HCT116 (cell line): Measurements from ENCODE around the gene UBE2V1. TPM values are rescaled to one million over a fixed set of nuclear protein-coding genes. Genes with fewer than 3 reads are reported as not detected.

ENCODE experiments used
- ATAC-seq: fragments of 200-7000 bp; cut with Tn5 transposase; 2 replicates; pipeline ENCODE4 v1.9.1; 2020; ENCODE audit warnings: mild to moderate bottlenecking, moderate library complexity
- BruUV-seq: library from RNA; stranded (reverse); fragments of 400-500 nt; replicated peaks from 2 replicates; lab custom pipeline; 2021; lab: Mats Ljungman, UMichigan
- CTCF ChIA-PET: fragments of 300-600 bp; sonication (Branson Sonifier 250); formaldehyde crosslinking; loops from one replicate; lab custom pipeline; 2021; ENCODE audit warnings: antibody characterized with exemption; lab: Charles Lee
- POLR2A ChIA-PET: fragments of 300-600, 350-600 bp; sonication (Branson Sonifier 250); formaldehyde crosslinking; loops from one replicate; lab custom pipeline; 2021; ENCODE audit warnings: antibody characterized with exemption; lab: Charles Lee
- RAD21 ChIA-PET, 2 experiments: fragments of 300-600 bp; sonication (Branson Sonifier 250); formaldehyde crosslinking; loops; one replicate each; lab custom pipeline; 2023; ENCODE audit warnings: low total read pairs in 2 of 2; ENCODE audit not compliant: uncharacterized antibody in 2 of 2, unreplicated experiment in 2 of 2, low non-redundant PET in 1 of 2; lab: Charles Lee
- DNase-seq: peaks from one replicate; pipeline ENCODE4 v3.0.0-alpha.2; 2010; ENCODE audit warnings: low read depth, low spot score
- H2AFZ ChIP-seq: fragments of 200-600 bp; shearing (Covaris generic), sonication (generic); 2 replicates; pipeline ENCODE4 v1.6.1; 2017; ENCODE audit warnings: low read depth, mixed run types, mixed read lengths, antibody characterized with exemption, low read length; ENCODE audit not compliant: poor library complexity, severe bottlenecking
- H3K27ac ChIP-seq: 2 replicates; pipeline ENCODE4 v1.5.1; 2012; ENCODE audit warnings: low read depth, low read length
- H3K27me3 ChIP-seq: fragments of 200-600 bp; sonication (generic); 2 replicates; pipeline ENCODE4 v1.6.1; 2016; ENCODE audit warnings: mixed run types, low read length, mixed read lengths; ENCODE audit not compliant: insufficient read depth
- H3K36me3 ChIP-seq, 2 experiments: fragments of 200-500 bp in 1 of 2; fragments of 200-600 bp in 1 of 2; sonication (Bioruptor generic) in 1 of 2; sonication (generic) in 1 of 2; 2 replicates each; pipeline versions ENCODE4 v1.5.1 to v1.6.1; 2014 to 2016; ENCODE audit warnings: low read length in 2 of 2, inconsistent platforms in 1 of 2, mixed read lengths in 1 of 2, mixed run types in 1 of 2; ENCODE audit not compliant: insufficient read depth in 2 of 2, control insufficient read depth in 1 of 2
- H3K4me1 ChIP-seq, 2 experiments: fragments of 200-600 bp in 1 of 2; sonication (generic) in 1 of 2; 2 replicates each; pipeline versions ENCODE4 v1.5.1 to v1.6.1; 2012 to 2017; ENCODE audit warnings: low read length in 2 of 2, inconsistent platforms in 1 of 2, mild to moderate bottlenecking in 1 of 2, mixed read lengths in 1 of 2, mixed run types in 1 of 2, moderate library complexity in 1 of 2; ENCODE audit not compliant: insufficient read depth in 2 of 2, control insufficient read depth in 1 of 2
- H3K4me2 ChIP-seq: fragments of 200-600 bp; sonication (generic); 2 replicates; pipeline ENCODE4 v1.6.1; 2017; ENCODE audit warnings: mixed run types, low read length, mixed read lengths
- H3K4me3 ChIP-seq, 2 experiments: fragments of 200-600 bp in 1 of 2; sonication (generic) in 1 of 2; replicated peaks in 1 of 2; 2 replicates each; pipeline ENCODE4 v1.5.1; 2011 to 2016; ENCODE audit warnings: low read length in 2 of 2, control low read depth in 1 of 2, low read depth in 1 of 2, mild to moderate bottlenecking in 1 of 2, mixed read lengths in 1 of 2, mixed run types in 1 of 2
- H3K79me2 ChIP-seq: fragments of 200-600 bp; sonication (generic); 2 replicates; pipeline ENCODE4 v1.6.1; 2017; ENCODE audit warnings: mild to moderate bottlenecking, mixed run types, low read length, moderate library complexity, mixed read lengths; ENCODE audit not compliant: insufficient read depth
- H3K9ac ChIP-seq: fragments of 200-600 bp; sonication (generic); 2 replicates; pipeline ENCODE4 v1.6.1; 2016; ENCODE audit warnings: low read length, mixed read lengths
- H3K9me2 ChIP-seq: fragments of 200-600 bp; sonication (generic), shearing (Covaris generic); 2 replicates; pipeline ENCODE4 v1.6.1; 2017; ENCODE audit warnings: mixed run types, mild to moderate bottlenecking, moderate library complexity; ENCODE audit not compliant: insufficient read depth
- H3K9me3 ChIP-seq, 2 experiments: fragments of 200-500 bp in 1 of 2; fragments of 200-600 bp in 1 of 2; sonication (Bioruptor generic) in 1 of 2; sonication (generic) in 1 of 2; 2 replicates each; pipeline ENCODE4 v1.6.1; 2014 to 2017; ENCODE audit warnings: low read length in 2 of 2, mixed read lengths in 2 of 2, inconsistent platforms in 1 of 2, low read depth in 1 of 2, mild to moderate bottlenecking in 1 of 2, mixed run types in 1 of 2, moderate library complexity in 1 of 2; ENCODE audit not compliant: control insufficient read depth in 1 of 2, insufficient read depth in 1 of 2
- H4K20me1 ChIP-seq: fragments of 200-600 bp; sonication (generic), shearing (Covaris generic); 2 replicates; pipeline ENCODE4 v1.6.1; 2017; ENCODE audit warnings: mixed run types, mild to moderate bottlenecking, moderate library complexity; ENCODE audit not compliant: insufficient read depth
- CBX3 ChIP-seq: IDR thresholded peaks from 2 replicates; pipeline ENCODE4 v1.6.1; 2012; ENCODE audit warnings: low read depth
- CEBPB ChIP-seq: IDR thresholded peaks from 2 replicates; pipeline ENCODE4 v1.6.1; 2012; ENCODE audit warnings: low read depth
- EGR1 ChIP-seq: IDR thresholded peaks from 2 replicates; pipeline ENCODE4 v1.6.1; 2012; ENCODE audit warnings: low read depth
- ELF1 ChIP-seq: IDR thresholded peaks from 2 replicates; pipeline ENCODE4 v1.6.1; 2012; ENCODE audit warnings: low read depth, borderline replicate concordance
- EZH2 ChIP-seq: fragments of 200-600 bp; sonication (generic); IDR thresholded peaks from 2 replicates; pipeline ENCODE4 v1.6.1; 2017; ENCODE audit warnings: antibody characterized with exemption, mixed run types
- EZH2phosphoT487 ChIP-seq: fragments of 200-600 bp; IDR thresholded peaks from 2 replicates; pipeline ENCODE4 v1.6.1; 2018; ENCODE audit warnings: antibody characterized with exemption, borderline replicate concordance
- FOSL1 ChIP-seq: IDR thresholded peaks from 2 replicates; pipeline ENCODE4 v1.6.1; 2012; ENCODE audit warnings: low read depth
- JUND ChIP-seq: IDR thresholded peaks from 2 replicates; pipeline ENCODE4 v1.6.1; 2012
- POLR2A ChIP-seq: IDR thresholded peaks from 2 replicates; pipeline ENCODE4 v1.7.0; 2011; ENCODE audit warnings: borderline replicate concordance; ENCODE audit not compliant: insufficient read depth, insufficient read length; ENCODE audit errors: extremely low read depth
- POLR2AphosphoS5 ChIP-seq: IDR thresholded peaks from 2 replicates; pipeline ENCODE4 v1.6.1; 2011; ENCODE audit warnings: mild to moderate bottlenecking, low read depth, low read length, moderate library complexity
- SIN3A ChIP-seq: IDR thresholded peaks from 2 replicates; pipeline ENCODE4 v1.6.1; 2012; ENCODE audit warnings: low read depth
- SP1 ChIP-seq: IDR thresholded peaks from 2 replicates; pipeline ENCODE4 v1.6.1; 2012; ENCODE audit warnings: low read depth
- SRF ChIP-seq: IDR thresholded peaks from 2 replicates; pipeline ENCODE4 v1.6.1; 2012; ENCODE audit warnings: low read depth
- TCF7L2 ChIP-seq: IDR thresholded peaks from 2 replicates; pipeline ENCODE4 v1.7.0; 2011; ENCODE audit warnings: borderline replicate concordance, inconsistent platforms; ENCODE audit not compliant: insufficient read depth, insufficient read length; ENCODE audit errors: extremely low read depth
- ZFX ChIP-seq: fragments of 450-650 bp; IDR thresholded peaks from 2 replicates; pipeline ENCODE4 v1.6.1; 2017
- intact Hi-C: fragments of 100-400 bp; cut with micrococcal nuclease; formaldehyde crosslinking; loops from 2 replicates; pipeline ENCODE4 v1.10.0; 2022
- total RNA-seq: library from RNA; stranded (reverse); gene quantifications from one replicate; pipeline ENCODE4 v1.2.1, GENCODE V29; 2021; ENCODE audit not compliant: unreplicated experiment
- TF ChIP-seq, protein P1 (sequence below): IDR thresholded peaks from 2 replicates; pipeline ENCODE4 v1.6.1; 2012
- TF ChIP-seq, protein P2 (sequence below): IDR thresholded peaks from 2 replicates; pipeline ENCODE4 v1.6.1; 2012; ENCODE audit warnings: low read depth

Gene UBE2V1
- total RNA-seq, 1 experiment from 2014 or later = 114 TPM

GRCh38 chr20:50128520-50128905 lies 15.6 kb upstream of the UBE2V1 start:
- peaks cover 38 to 50% of the 10 kb centered on the region in 2 experiments; a peak in 3 of 4 replicates for H3K36me3 ChIP-seq
- POLR2A ChIA-PET = no interaction called here
- TF ChIP-seq ELF1 = no peak
- TF ChIP-seq EZH2phosphoT487 = no peak
- no peak for TF ChIP-seq POLR2AphosphoS5
- TF ChIP-seq SP1 = no peak
- TF ChIP-seq, all 23 proteins: peak for 0
- no peaks in the 10 kb centered on the region for H3K9me2 ChIP-seq
- intact Hi-C loops = no loop called here
- no peaks in the 10 kb centered on the region for H3K27me3 ChIP-seq
- DNase-seq (no peak), ATAC-seq (no peak)
- no peaks in the 10 kb centered on the region for H3K9me3 ChIP-seq
- H3K9ac ChIP-seq = no peak overlapping the region
- H4K20me1 ChIP-seq = no peaks in the 10 kb centered on the region
- H2AFZ ChIP-seq = no peak overlapping the region
- H3K4me2 ChIP-seq = no peak overlapping the region
- peaks cover 34% of the 10 kb centered on the region for H3K79me2 ChIP-seq
- ChIA-PET CTCF (no interaction called here), RAD21 (no interaction called here)
- BruUV-seq = no TSS peak
- H3K27ac ChIP-seq = no peak overlapping the region
- H3K4me3 ChIP-seq = no peak overlapping the region
- peaks cover 3 to 12% of the 10 kb centered on the region in 2 experiments for H3K4me1 ChIP-seq

DNA sequence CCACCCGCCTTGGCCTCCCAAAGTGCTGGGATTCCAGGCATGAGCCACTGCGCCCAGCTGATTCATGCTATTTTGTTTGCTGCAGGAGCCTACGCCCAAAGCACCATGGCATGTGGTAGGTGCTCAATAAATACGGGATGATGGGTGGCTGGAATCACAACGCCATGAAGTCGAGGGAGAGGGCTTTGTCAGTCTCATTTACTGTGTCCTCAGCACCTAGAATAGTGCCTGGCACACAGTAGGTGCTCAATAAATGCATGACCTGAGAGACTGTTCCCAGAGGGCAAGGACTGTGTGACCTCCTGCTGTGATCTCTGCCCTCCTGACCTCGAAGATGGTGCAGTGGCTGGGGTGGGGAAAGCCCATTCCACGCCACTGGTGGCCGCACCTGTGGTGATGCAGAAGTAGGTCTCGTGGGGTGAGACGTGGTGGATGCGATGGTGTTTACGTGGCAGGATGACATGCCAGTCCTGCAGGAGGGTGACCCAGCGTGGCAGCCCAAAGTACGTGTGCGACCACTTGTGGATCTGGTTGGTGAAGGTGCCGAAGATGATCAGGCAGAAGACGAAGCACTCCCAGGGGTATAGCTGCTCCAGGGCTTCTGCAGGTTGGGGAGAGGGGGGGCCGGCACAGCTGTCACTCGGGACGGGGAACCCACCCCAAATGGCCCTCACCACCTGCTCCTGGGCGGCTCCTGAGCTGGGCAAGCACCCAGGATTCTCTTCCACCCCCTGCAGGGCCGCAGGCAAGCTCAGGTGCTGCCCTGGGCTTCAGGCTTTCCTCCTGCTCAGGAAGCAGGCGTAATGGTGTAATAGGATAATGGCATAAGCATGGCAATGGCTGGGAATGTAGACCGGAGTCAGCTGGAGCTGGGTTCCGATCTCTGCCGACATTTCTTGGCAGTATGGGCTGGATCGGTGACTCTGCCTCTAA lies 14.9 kb upstream of the UBE2V1 start:
- no TSS peak for BruUV-seq
- Histone ChIP-seq H3K4me1 (peaks cover 3 to 12% of the 10 kb centered on the region in 2 experiments), H3K9me3 (no peaks in the 10 kb centered on the region), H3K27ac (no peak overlapping the region), H3K9me2 (no peaks in the 10 kb centered on the region), H3K4me2 (no peak overlapping the region), H4K20me1 (no peaks in the 10 kb centered on the region), H3K36me3 (peaks cover 38 to 50% of the 10 kb centered on the region in 2 experiments; a peak in 3 of 4 replicates), H2AFZ (no peak overlapping the region), H3K4me3 (no peak overlapping the region), H3K79me2 (peaks cover 27% of the 10 kb centered on the region), H3K9ac (no peak overlapping the region), H3K27me3 (no peaks in the 10 kb centered on the region)
- ChIA-PET CTCF (no interaction called here), RAD21 (no interaction called here), POLR2A (no interaction called here)
- ATAC-seq (no peak), DNase-seq (no peak)
- intact Hi-C loops = no loop called here
- TF ChIP-seq SRF (no peak), CBX3 (no peak), CEBPB (no peak), SP1 (no peak), JUND (no peak), TCF7L2 (no peak), FOSL1 (no peak), EZH2phosphoT487 (no peak), EZH2 (no peak), POLR2A (no peak), EGR1 (no peak), ELF1 (no peak), SIN3A (no peak), ZFX (no peak)
- TF ChIP-seq, protein P1, sequence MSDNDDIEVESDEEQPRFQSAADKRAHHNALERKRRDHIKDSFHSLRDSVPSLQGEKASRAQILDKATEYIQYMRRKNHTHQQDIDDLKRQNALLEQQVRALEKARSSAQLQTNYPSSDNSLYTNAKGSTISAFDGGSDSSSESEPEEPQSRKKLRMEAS = no peak
- TF ChIP-seq, protein P2, sequence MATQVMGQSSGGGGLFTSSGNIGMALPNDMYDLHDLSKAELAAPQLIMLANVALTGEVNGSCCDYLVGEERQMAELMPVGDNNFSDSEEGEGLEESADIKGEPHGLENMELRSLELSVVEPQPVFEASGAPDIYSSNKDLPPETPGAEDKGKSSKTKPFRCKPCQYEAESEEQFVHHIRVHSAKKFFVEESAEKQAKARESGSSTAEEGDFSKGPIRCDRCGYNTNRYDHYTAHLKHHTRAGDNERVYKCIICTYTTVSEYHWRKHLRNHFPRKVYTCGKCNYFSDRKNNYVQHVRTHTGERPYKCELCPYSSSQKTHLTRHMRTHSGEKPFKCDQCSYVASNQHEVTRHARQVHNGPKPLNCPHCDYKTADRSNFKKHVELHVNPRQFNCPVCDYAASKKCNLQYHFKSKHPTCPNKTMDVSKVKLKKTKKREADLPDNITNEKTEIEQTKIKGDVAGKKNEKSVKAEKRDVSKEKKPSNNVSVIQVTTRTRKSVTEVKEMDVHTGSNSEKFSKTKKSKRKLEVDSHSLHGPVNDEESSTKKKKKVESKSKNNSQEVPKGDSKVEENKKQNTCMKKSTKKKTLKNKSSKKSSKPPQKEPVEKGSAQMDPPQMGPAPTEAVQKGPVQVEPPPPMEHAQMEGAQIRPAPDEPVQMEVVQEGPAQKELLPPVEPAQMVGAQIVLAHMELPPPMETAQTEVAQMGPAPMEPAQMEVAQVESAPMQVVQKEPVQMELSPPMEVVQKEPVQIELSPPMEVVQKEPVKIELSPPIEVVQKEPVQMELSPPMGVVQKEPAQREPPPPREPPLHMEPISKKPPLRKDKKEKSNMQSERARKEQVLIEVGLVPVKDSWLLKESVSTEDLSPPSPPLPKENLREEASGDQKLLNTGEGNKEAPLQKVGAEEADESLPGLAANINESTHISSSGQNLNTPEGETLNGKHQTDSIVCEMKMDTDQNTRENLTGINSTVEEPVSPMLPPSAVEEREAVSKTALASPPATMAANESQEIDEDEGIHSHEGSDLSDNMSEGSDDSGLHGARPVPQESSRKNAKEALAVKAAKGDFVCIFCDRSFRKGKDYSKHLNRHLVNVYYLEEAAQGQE = no peak
